OCI-M2 (cell line): ENCODE measurements around the gene TBX5.

Source experiments
- DNase-seq: peaks from one replicate; lab custom pipeline; 2025; ENCODE audit not compliant: unreplicated experiment; lab: John Stamatoyannopoulos, UW

TBX5 gene

GRCh38 chr12:114405519-114406271 lies at the start of gene TBX5:
Gene TBX5 (minus strand): TSS chr12:114406144. CDS start chr12:114403898, 2,246 bp downstream.
- no peak for DNase-seq

GRCh38 chr12:114451657-114452056 lies 45.7 kb upstream of the TBX5 start:
- no peak for DNase-seq

- DNase-seq, result no peak
Observed at GRCh38 chr12:114450515-114451300, 44.8 kb upstream of the TBX5 start.

- DNase-seq, result no peak
Observed at GRCh38 chr12:114450019-114450418, 44.1 kb upstream of the TBX5 start.

GRCh38 chr12:114448618-114448933 lies 42.6 kb upstream of the TBX5 start:
- no peak for DNase-seq

GRCh38 chr12:114447799-114448617 lies 42.1 kb upstream of the TBX5 start:
- DNase-seq, result no peak

- DNase-seq, result no peak
Observed at GRCh38 chr12:114447274-114447716, 41.4 kb upstream of the TBX5 start.

GRCh38 chr12:114445401-114446323 lies 39.7 kb upstream of the TBX5 start:
- DNase-seq, result no peak

- DNase-seq, result no peak
Observed at GRCh38 chr12:114444422-114445279, 38.7 kb upstream of the TBX5 start.

- DNase-seq, result no peak
Observed at GRCh38 chr12:114443607-114444421, 37.9 kb upstream of the TBX5 start.

GRCh38 chr12:114442578-114442977 lies 36.6 kb upstream of the TBX5 start:
- DNase-seq, result no peak

GRCh38 chr12:114441545-114441944 lies 35.6 kb upstream of the TBX5 start:
- DNase-seq, result no peak

- DNase-seq, result no peak
Observed at GRCh38 chr12:114441039-114441383, 35.1 kb upstream of the TBX5 start.

GRCh38 chr12:114440270-114441038 lies 34.5 kb upstream of the TBX5 start:
- no peak for DNase-seq

- DNase-seq, result no peak
Observed at GRCh38 chr12:114439817-114440216, 33.9 kb upstream of the TBX5 start.

GRCh38 chr12:114439261-114439683 lies 33.3 kb upstream of the TBX5 start:
- no peak for DNase-seq

GRCh38 chr12:114438635-114439256 lies 32.8 kb upstream of the TBX5 start:
- no peak for DNase-seq

GRCh38 chr12:114434341-114434740 lies 28.4 kb upstream of the TBX5 start:
- no peak for DNase-seq
